ENCODE results near the gene UQCRC2. TPM values are rescaled to one million over a fixed set of nuclear protein-coding genes. Genes with fewer than 3 reads are reported as not detected.

UQCRC2 gene
- total and polyA plus RNA-seq, 10 of the 15 experiments (the other 5 are each of a cell fraction or from before 2014, with no cell fraction given) = 256 to 563 (median 327) TPM

DNA sequence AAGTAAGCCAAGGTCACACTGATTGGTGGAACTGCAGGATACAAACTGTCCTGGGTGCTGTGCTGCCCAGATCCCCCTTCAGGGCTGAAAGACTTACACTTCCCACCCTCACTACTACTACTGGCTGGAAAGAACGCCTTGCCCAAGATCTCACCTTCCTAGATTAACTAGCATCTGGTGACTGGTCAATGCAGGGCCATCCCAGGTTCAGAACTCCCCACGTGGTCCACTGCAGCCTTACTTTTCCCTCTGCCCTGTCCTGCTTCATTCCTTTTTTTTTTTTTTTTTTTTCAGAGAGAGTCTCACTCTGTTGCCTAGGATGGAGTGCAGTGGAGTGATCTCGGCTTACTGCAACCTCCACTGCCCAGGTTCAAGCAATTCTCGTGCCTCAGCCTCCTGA lies 50.0 kb downstream of the UQCRC2 start:
- RAD21 ChIA-PET (ENCODE audit: unreplicated experiment) = interaction anchor here (0.7 to 22.7 kb wide), 3 partner anchors 9 to 185 kb away, joined by 3 to 466 read pairs (median 51); no protein-coding TSS in a partner anchor
- intact Hi-C loops (cut with micrococcal nuclease; ENCODE audit: unreplicated experiment) (loop anchor here (5.0 kb wide), 1 partner anchor 34 kb away; no protein-coding TSS in a partner anchor), in situ Hi-C loops (cut with MboI) (loop anchor here (5.0 kb wide), 3 partner anchors 69 to 294 kb away; partner anchors contain the start of gene POLR3E)
- no peak overlapping the region for H3K4me3 ChIP-seq
- no peaks in the 10 kb centered on the region for H3K36me3 ChIP-seq (ENCODE audit: control insufficient read depth in 2 of 2, insufficient read depth in 2 of 2, low read length in 1 of 2)
- peaks cover 1% of the 10 kb centered on the region for H3K79me2 ChIP-seq (ENCODE audit: control insufficient read depth, insufficient read depth, low read length)
- no peak overlapping the region for H3K4me2 ChIP-seq (ENCODE audit: control insufficient read depth, insufficient read depth)
- 46% methylated on average over 4 of the region's 4 CpGs for WGBS (ENCODE audit: insufficient coverage, insufficient replicate concordance, low lambda C conversion rate, missing lambda C conversion rate)
- no peak for DNase-seq (ENCODE audit: low read depth, low spot score)
- POLR2A ChIA-PET = interaction anchor here (1.2 kb wide), 1 partner anchor 10 kb away, joined by 4 read pairs; no protein-coding TSS in a partner anchor
- BruUV-seq (replicated peaks) = no TSS peak
- no peaks in the 10 kb centered on the region for H3K27me3 ChIP-seq (replicated peaks in 1 of 2; ENCODE audit: control insufficient read depth in 2 of 2, insufficient read depth in 2 of 2, low read length in 1 of 2)
- H2AFZ ChIP-seq (ENCODE audit: control insufficient read depth, low read depth, low read length) = no peak overlapping the region
- no peaks in the 10 kb centered on the region for H4K20me1 ChIP-seq (ENCODE audit: control insufficient read depth, insufficient read depth)
- H3K9ac ChIP-seq (ENCODE audit: control insufficient read depth, insufficient read depth, low read length) = no peak overlapping the region
- H3K9me3 ChIP-seq (replicated peaks; ENCODE audit: control insufficient read depth, insufficient read depth, low read length) = no peaks in the 10 kb centered on the region
- H3K27ac ChIP-seq (ENCODE audit: control insufficient read depth, insufficient read depth) = no peak overlapping the region
- SMC1A ChIA-PET (ENCODE audit: uncharacterized antibody, unreplicated experiment) = interaction anchor here (0.7 to 25.5 kb wide), 7 partner anchors 8 to 185 kb away, joined by 3 to 567 read pairs (median 10); no protein-coding TSS in a partner anchor
- TF ChIP-seq, protein P1, sequence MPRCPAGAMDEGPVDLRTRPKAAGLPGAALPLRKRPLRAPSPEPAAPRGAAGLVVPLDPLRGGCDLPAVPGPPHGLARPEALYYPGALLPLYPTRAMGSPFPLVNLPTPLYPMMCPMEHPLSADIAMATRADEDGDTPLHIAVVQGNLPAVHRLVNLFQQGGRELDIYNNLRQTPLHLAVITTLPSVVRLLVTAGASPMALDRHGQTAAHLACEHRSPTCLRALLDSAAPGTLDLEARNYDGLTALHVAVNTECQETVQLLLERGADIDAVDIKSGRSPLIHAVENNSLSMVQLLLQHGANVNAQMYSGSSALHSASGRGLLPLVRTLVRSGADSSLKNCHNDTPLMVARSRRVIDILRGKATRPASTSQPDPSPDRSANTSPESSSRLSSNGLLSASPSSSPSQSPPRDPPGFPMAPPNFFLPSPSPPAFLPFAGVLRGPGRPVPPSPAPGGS (IDR thresholded peaks at IDR 0.05; ENCODE audit: borderline replicate concordance, insufficient read depth, low read depth, low read length, poor library complexity, severe bottlenecking) = no peak
- no peak for TF ChIP-seq BRCA1 (IDR thresholded peaks at IDR 0.05; ENCODE audit: low read depth, low read length)
- no peak for TF ChIP-seq MXI1 (IDR thresholded peaks at IDR 0.05; ENCODE audit: low read depth, low read length)
- TF ChIP-seq NFYB (IDR thresholded peaks at IDR 0.05; ENCODE audit: insufficient read depth, low read depth, low read length) = no peak
- no peak for TF ChIP-seq SRF (IDR thresholded peaks at IDR 0.05; ENCODE audit: low read depth in 2 of 2, low read length in 2 of 2)
- TF ChIP-seq IRF4 (IDR thresholded peaks at IDR 0.05; ENCODE audit: low read depth, low read length) = no peak
- no peak for FAIRE-seq
- peaks cover 6% of the 10 kb centered on the region; the same call in 1 of the 2 replicates for H3K4me1 ChIP-seq (ENCODE audit: control insufficient read depth, insufficient read depth, low read length)
- ATAC-seq = no peak
- CTCF ChIA-PET = interaction anchor here (2.1 to 20.1 kb wide), 4 partner anchors 23 to 184 kb away, joined by 8 to 686 read pairs (median 62); no protein-coding TSS in a partner anchor
